ENCODE results near the gene PADI1. TPM values are rescaled to one million over a fixed set of nuclear protein-coding genes. Genes with fewer than 3 reads are reported as not detected.

The PADI1 gene
- total and polyA plus RNA-seq, 3 donors from 2014 or later = 0.31 to 1.6 TPM; not detected in 1

DNA sequence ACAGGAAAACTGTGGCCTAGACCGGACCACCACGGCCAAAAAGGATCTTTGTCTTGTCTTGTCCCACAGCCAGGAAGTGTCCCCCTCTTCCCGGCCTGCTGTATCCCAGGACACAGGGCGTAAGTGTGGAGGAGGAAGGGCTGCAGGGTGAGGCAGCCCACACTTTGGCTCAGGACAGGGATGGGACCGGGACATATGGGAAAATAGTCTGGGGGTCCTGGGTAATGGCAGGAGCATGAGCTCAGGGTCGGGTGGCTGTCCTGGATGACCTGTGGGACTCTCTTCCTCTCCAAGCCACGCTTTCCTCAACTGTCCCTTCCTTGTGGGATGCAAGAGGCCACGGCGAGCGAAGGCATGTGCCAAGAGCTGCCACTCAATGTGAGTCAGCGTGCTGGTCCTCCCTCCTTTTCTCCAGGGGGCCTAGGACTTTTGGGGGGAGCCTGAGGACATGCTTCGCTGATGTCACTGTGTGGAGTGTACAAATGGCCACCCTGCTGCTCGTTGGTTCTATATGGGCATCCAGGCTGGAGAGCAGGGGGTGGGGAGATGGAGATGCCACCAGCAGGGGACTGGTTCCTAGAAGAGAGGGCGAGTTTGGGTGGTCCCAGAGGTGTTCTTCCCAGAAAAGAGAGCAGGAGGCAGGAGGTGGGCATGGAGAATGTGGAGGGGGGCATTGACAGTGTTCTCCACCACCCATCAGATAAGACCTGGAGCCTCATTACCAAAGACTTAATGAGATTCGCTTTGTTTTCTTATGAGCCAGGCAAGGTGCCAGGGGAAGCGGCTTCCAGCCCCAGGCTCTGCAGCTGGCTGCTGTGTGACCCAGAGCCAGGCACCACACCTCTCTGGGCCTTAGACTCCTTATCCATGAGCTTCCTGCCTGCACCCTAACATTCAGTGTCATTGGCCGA, 11.5 kb upstream of the PADI1 start:
- Histone ChIP-seq H3K27ac (no peak overlapping the region), H3K4me1 (no peaks in the 10 kb centered on the region), H3K4me3 (no peak overlapping the region), H3K9me3 (no peaks in the 10 kb centered on the region), H3K36me3 (ENCODE audit: low read depth, missing control alignments) (no peaks in the 10 kb centered on the region), H3K27me3 (no peaks in the 10 kb centered on the region)
- no peak for DNase-seq
- TF ChIP-seq, protein P1, sequence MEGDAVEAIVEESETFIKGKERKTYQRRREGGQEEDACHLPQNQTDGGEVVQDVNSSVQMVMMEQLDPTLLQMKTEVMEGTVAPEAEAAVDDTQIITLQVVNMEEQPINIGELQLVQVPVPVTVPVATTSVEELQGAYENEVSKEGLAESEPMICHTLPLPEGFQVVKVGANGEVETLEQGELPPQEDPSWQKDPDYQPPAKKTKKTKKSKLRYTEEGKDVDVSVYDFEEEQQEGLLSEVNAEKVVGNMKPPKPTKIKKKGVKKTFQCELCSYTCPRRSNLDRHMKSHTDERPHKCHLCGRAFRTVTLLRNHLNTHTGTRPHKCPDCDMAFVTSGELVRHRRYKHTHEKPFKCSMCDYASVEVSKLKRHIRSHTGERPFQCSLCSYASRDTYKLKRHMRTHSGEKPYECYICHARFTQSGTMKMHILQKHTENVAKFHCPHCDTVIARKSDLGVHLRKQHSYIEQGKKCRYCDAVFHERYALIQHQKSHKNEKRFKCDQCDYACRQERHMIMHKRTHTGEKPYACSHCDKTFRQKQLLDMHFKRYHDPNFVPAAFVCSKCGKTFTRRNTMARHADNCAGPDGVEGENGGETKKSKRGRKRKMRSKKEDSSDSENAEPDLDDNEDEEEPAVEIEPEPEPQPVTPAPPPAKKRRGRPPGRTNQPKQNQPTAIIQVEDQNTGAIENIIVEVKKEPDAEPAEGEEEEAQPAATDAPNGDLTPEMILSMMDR (IDR thresholded peaks at IDR 0.05) = no peak
- TF ChIP-seq POLR2A (IDR thresholded peaks at IDR 0.05) = no peak
- WGBS, 2 donors = 84 to 86% methylated on average over 14 to 17 of the region's 17 CpGs
- intact Hi-C loops (cut with DNase I; ENCODE audit: low total_unique reads) = no loop called here

DNA sequence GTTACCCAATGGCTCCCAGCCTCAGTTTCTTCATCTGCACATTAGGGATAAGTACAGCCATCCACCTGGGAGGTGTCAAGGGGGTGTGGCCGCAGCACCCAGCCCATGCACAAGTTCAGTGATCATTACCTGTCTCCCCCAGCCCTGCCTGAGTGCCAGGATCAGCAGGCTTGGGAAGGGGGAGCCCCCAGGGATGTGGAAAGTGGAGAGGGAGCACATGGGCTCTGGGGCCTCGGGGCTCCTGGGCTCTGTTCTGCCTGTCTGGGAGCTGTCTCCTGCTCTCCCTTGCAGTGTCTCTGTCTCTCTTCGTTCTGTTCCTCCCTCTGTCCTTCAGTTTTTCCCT, 10.8 kb upstream of the PADI1 start:
- intact Hi-C loops (cut with DNase I; ENCODE audit: low total_unique reads) = no loop called here
- no peak overlapping the region for H3K4me3 ChIP-seq
- H3K4me1 ChIP-seq = no peaks in the 10 kb centered on the region
- WGBS, 2 donors = 68 to 77% methylated on average over 2 to 3 of the region's 3 CpGs
- H3K27me3 ChIP-seq = no peaks in the 10 kb centered on the region
- no peak overlapping the region for H3K27ac ChIP-seq
- no peaks in the 10 kb centered on the region for H3K36me3 ChIP-seq (ENCODE audit: low read depth, missing control alignments)
- no peaks in the 10 kb centered on the region for H3K9me3 ChIP-seq
- TF ChIP-seq, protein P1 (IDR thresholded peaks at IDR 0.05) = no peak
- TF ChIP-seq POLR2A (IDR thresholded peaks at IDR 0.05) = no peak
- DNase-seq = no peak

DNA sequence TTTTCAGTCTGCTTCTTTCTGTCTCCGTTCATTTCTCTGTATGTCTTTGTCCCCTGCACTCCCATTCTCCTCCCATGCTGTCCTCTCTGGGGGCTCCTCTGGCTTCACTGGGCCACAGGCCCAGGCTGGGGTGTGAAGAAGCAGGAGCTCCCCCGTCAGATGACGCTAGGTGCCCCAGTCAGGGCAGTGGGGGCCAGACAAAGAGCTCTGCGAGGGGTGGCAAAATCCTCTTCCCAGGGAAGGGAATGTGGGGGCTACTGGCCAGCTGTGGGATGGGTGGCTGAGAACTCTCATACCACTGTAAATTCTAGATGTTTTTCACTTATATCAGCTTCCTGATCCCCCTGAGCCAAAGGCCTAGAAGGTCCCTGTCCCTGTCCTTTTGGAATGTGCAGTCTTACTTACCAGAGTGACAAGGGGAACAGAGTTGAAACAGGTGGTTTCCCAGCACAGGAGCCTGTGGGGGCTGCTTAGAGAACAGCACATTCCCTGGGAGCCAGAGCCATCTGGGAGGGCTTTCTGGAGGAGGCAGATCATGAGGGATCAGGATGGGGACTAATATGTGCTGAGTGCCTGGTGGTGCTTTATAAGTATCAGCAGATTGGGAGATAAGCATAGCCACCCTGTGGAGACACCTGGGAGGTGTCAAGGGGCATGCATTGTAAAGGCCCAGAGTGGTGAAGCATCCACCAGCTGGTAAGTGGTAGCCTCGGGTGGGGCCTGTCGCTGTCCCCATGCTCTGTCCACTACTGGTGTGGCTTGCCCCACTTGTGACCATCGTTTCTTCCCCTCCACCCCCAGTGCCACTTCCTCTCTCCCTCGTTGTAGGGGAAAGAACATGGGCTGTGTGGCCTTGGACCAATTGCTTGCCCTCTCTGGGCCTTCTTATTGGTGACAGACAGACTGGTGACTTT, 10.1 kb upstream of the PADI1 start:
- Histone ChIP-seq H3K27me3 (no peaks in the 10 kb centered on the region), H3K4me3 (no peak overlapping the region), H3K27ac (no peak overlapping the region), H3K4me1 (no peaks in the 10 kb centered on the region), H3K36me3 (ENCODE audit: low read depth, missing control alignments) (no peaks in the 10 kb centered on the region), H3K9me3 (no peaks in the 10 kb centered on the region)
- TF ChIP-seq, protein P1 (IDR thresholded peaks at IDR 0.05) = no peak
- no peak for TF ChIP-seq POLR2A (IDR thresholded peaks at IDR 0.05)
- intact Hi-C loops (cut with DNase I; ENCODE audit: low total_unique reads) = no loop called here
- WGBS, 2 donors = 70 to 80% methylated on average over 8 of the region's 8 CpGs
- no peak for DNase-seq

DNA sequence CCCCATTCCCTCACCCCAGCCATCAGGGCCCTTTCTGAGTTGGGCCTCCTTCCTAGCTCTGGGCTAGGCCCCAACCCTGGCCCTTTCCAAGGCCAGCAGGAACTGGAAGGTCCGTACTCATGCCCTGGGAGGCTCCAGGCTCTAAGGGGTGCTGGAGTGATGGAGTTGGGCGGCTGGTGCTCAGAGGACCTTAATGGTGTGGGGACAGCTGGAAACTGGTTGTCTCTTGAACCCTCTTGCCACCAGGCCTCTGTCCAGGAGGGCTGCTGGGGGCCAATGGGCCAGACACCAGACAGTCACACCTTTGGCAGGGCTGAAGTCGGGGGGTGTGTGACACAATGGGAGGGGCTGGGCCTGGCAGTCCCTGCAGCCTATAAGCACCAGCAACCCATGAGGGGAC, 9.2 kb upstream of the PADI1 start:
- H3K36me3 ChIP-seq (ENCODE audit: low read depth, missing control alignments) = no peaks in the 10 kb centered on the region
- H3K27me3 ChIP-seq = no peaks in the 10 kb centered on the region
- DNase-seq = no peak
- no peak overlapping the region for H3K4me3 ChIP-seq
- H3K4me1 ChIP-seq = no peaks in the 10 kb centered on the region
- TF ChIP-seq, protein P1 (IDR thresholded peaks at IDR 0.05) = no peak
- no peak for TF ChIP-seq POLR2A (IDR thresholded peaks at IDR 0.05)
- WGBS, 2 donors = 88 to 93% methylated on average over 2 to 3 of the region's 3 CpGs
- intact Hi-C loops (cut with DNase I; ENCODE audit: low total_unique reads) = no loop called here
- H3K9me3 ChIP-seq = no peaks in the 10 kb centered on the region
- no peak overlapping the region for H3K27ac ChIP-seq

All from testis (tissue), 3 donors.